Loucy (cell line): ENCODE measurements around the gene MACC1.

ENCODE experiments used
- H2AFZ ChIP-seq: fragments of 200-600 bp; sonication (generic); 2 replicates; pipeline ENCODE4 v1.6.0; 2016; ENCODE audit warnings: antibody characterized with exemption, mild to moderate bottlenecking, low read length, moderate library complexity
- H3F3A ChIP-seq: fragments of 200-600 bp; 2 replicates; pipeline ENCODE4 v1.6.0; 2016; ENCODE audit warnings: antibody characterized with exemption, low read depth, mild to moderate bottlenecking
- H3K27me3 ChIP-seq: fragments of 200-600 bp; sonication (generic); 2 replicates; pipeline ENCODE4 v1.6.1; 2014; ENCODE audit warnings: low read length, mild to moderate bottlenecking; ENCODE audit not compliant: insufficient read depth, poor library complexity, severe bottlenecking
- H3K36me3 ChIP-seq: fragments of 200-600 bp; sonication (generic); 2 replicates; pipeline ENCODE4 v1.6.1; 2016; ENCODE audit warnings: low read length; ENCODE audit not compliant: insufficient read depth
- H3K4me1 ChIP-seq: fragments of 200-600 bp; sonication (generic); 2 replicates; pipeline ENCODE4 v1.5.1; 2014; ENCODE audit warnings: low read length, mild to moderate bottlenecking; ENCODE audit not compliant: insufficient read depth, poor library complexity, severe bottlenecking
- H3K4me2 ChIP-seq: fragments of 200-600 bp; sonication (generic); 2 replicates; pipeline ENCODE4 v1.6.0; 2014; ENCODE audit warnings: antibody characterized with exemption, low read length, low read depth, mild to moderate bottlenecking; ENCODE audit not compliant: poor library complexity, severe bottlenecking
- H3K4me3 ChIP-seq: fragments of 200-600 bp; sonication (generic); 2 replicates; pipeline ENCODE4 v1.5.1; 2014; ENCODE audit warnings: low read length, mild to moderate bottlenecking, mixed read lengths; ENCODE audit not compliant: poor library complexity, severe bottlenecking
- H3K79me2 ChIP-seq: fragments of 200-600 bp; sonication (generic); 2 replicates; pipeline ENCODE4 v1.6.1; 2014; ENCODE audit warnings: low read length; ENCODE audit not compliant: insufficient read depth
- H3K9ac ChIP-seq: fragments of 200-600 bp; sonication (generic); 2 replicates; pipeline ENCODE4 v1.6.0; 2014; ENCODE audit warnings: mild to moderate bottlenecking, low read depth, low read length, moderate library complexity; ENCODE audit not compliant: poor library complexity, severe bottlenecking
- H3K9me2 ChIP-seq: fragments of 200-600 bp; sonication (generic); replicated peaks from 2 replicates; pipeline ENCODE4 v1.6.1; 2016; ENCODE audit warnings: low read depth, low read length, mixed read lengths
- H3K9me3 ChIP-seq: fragments of 200-600 bp; sonication (generic); 2 replicates; pipeline ENCODE4 v1.6.1; 2014; ENCODE audit warnings: mild to moderate bottlenecking, antibody characterized with exemption, low read length, low read depth; ENCODE audit not compliant: insufficient read depth
- H4K20me1 ChIP-seq: fragments of 200-600 bp; sonication (generic); 2 replicates; pipeline ENCODE4 v1.6.0; 2014; ENCODE audit warnings: antibody characterized with exemption, low read length, mild to moderate bottlenecking; ENCODE audit not compliant: insufficient read depth, poor library complexity, severe bottlenecking
- CTCF ChIP-seq: fragments of 200-600 bp; sonication (generic); conservative IDR thresholded peaks from 2 replicates; pipeline ENCODE4 v1.5.1; 2014; ENCODE audit warnings: mild to moderate bottlenecking, antibody characterized with exemption, low read length
- EZH2phosphoT487 ChIP-seq: fragments of 200-600 bp; IDR thresholded peaks from 2 replicates; pipeline ENCODE4 v1.6.1; 2018; ENCODE audit warnings: antibody characterized with exemption, mild to moderate bottlenecking, moderate library complexity, borderline replicate concordance

The MACC1 gene

DNA sequence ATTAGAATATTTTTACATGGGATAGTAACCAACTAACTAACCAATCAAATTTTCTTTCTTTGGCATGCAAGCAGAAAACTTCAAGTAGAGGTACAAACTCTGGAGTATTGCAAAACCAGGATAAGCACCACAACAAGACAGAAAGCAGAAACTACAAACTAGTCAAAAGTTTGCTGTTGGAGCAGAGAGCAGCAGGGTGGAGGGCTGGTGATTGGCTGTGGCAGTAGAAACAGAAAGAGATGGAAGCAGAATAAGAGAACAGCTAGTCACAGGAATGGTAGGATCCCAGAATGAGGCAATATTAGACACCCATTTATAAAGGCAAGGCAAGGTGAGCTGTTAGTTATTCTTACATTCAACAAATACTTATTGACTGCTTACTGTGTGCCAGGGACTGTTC, 6.8 kb upstream of the MACC1 start:
- no peak overlapping the region for H3K4me2 ChIP-seq
- no peak overlapping the region for H2AFZ ChIP-seq
- H3K4me3 ChIP-seq: no peak overlapping the region
- no peak for TF ChIP-seq CTCF
- TF ChIP-seq EZH2phosphoT487: no peak
- no peaks in the 10 kb centered on the region for H3F3A ChIP-seq
- H3K27me3 ChIP-seq: no peaks in the 10 kb centered on the region
- no peaks in the 10 kb centered on the region for H3K9me3 ChIP-seq
- H3K4me1 ChIP-seq: peaks cover 19% of the 10 kb centered on the region
- H3K9ac ChIP-seq: no peak overlapping the region
- H4K20me1 ChIP-seq: no peaks in the 10 kb centered on the region
- no peaks in the 10 kb centered on the region for H3K36me3 ChIP-seq
- no peaks in the 10 kb centered on the region for H3K79me2 ChIP-seq
- H3K9me2 ChIP-seq: no peaks in the 10 kb centered on the region

DNA sequence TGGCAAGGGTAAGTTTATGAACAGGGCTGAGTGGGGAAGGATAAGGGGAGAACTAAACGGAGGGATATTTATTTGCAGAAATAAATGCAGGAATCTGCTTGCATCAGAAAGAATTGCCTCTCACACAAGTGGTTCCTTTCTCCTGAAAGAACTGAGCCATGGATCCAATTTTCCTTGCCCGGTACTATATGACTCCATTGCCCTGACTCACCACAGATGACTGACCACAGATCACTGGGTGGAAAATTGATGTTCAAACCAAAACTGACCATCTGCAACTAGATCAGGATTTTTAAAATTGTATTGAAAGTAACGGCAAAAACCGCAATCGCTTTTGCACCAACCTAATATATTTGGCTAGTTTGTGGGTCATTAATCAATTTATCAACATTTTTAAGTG, 6.2 kb upstream of the MACC1 start:
- Histone ChIP-seq H3K36me3 (no peaks in the 10 kb centered on the region), H3K9me3 (no peaks in the 10 kb centered on the region), H3K4me2 (no peak overlapping the region), H3K79me2 (no peaks in the 10 kb centered on the region), H3K4me3 (no peak overlapping the region), H3K4me1 (peaks cover 21% of the 10 kb centered on the region), H4K20me1 (no peaks in the 10 kb centered on the region), H3K9me2 (no peaks in the 10 kb centered on the region), H3K27me3 (no peaks in the 10 kb centered on the region), H2AFZ (no peak overlapping the region), H3K9ac (no peak overlapping the region), H3F3A (no peaks in the 10 kb centered on the region)
- no peak for TF ChIP-seq EZH2phosphoT487
- no peak for TF ChIP-seq CTCF

DNA sequence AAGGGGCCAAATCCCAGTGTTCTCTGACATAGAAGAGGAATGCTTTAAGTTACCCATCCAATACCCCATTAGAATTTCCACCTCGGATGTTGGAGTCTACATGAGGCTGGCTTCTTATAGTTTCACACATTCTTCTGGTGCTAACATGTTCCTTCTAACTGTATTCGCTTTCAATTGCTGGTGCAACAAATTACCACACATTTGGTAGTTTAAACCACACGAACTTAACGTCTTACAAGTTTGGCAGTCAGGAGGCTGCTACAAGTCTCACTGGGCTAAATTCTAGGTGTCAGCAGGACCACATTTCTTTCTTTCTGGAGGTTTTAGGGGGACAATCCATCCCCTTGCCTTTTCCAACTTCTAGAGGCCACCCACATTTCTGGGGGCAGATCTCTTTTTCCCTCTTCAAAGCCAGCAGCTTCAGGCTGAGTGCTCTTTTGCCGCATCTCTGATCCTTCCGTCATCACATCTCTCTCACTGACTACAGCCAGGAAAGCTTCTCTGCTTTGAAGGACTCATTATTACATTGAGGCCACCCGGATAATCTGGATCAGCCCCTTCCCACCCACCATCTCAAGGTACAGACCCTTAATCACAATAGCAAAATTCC, 5.1 kb upstream of the MACC1 start:
- no peaks in the 10 kb centered on the region for H3K36me3 ChIP-seq
- H3K4me3 ChIP-seq: no peak overlapping the region
- H3K9me2 ChIP-seq: no peaks in the 10 kb centered on the region
- no peaks in the 10 kb centered on the region for H3K9me3 ChIP-seq
- no peaks in the 10 kb centered on the region for H3F3A ChIP-seq
- H3K27me3 ChIP-seq: no peaks in the 10 kb centered on the region
- peaks cover 30% of the 10 kb centered on the region for H3K4me1 ChIP-seq
- H3K4me2 ChIP-seq: no peak overlapping the region
- H2AFZ ChIP-seq: no peak overlapping the region
- no peak overlapping the region for H3K9ac ChIP-seq
- no peaks in the 10 kb centered on the region for H3K79me2 ChIP-seq
- TF ChIP-seq CTCF (no peak), EZH2phosphoT487 (no peak)
- no peaks in the 10 kb centered on the region for H4K20me1 ChIP-seq
